ENCODE measurements around the gene NTF3.

The NTF3 gene

GRCh38 chr12:5487948-5488625, 56.2 kb downstream of the NTF3 start:
- no peak for DNase-seq (ENCODE audit: low read depth)

GRCh38 chr12:5488626-5488955, 56.7 kb downstream of the NTF3 start:
- no peak for DNase-seq (ENCODE audit: low read depth)

GRCh38 chr12:5489017-5489416, 57.1 kb downstream of the NTF3 start:
- DNase-seq (ENCODE audit: low read depth): no peak

- DNase-seq (ENCODE audit: low read depth): no peak
Measured at GRCh38 chr12:5489760-5490406, 58.0 kb downstream of the NTF3 start.

- DNase-seq (ENCODE audit: low read depth): no peak
Measured at GRCh38 chr12:5492562-5492961, 60.7 kb downstream of the NTF3 start.

- DNase-seq (ENCODE audit: low read depth): no peak
Measured at GRCh38 chr12:5493018-5493417, 61.1 kb downstream of the NTF3 start.

- no peak for DNase-seq (ENCODE audit: low read depth)
Measured at GRCh38 chr12:5494343-5494742, 62.4 kb downstream of the NTF3 start.

GRCh38 chr12:5497329-5498053, 65.6 kb downstream of the NTF3 start:
- DNase-seq (ENCODE audit: low read depth): no peak

GRCh38 chr12:5498076-5498475, 66.2 kb downstream of the NTF3 start:
- no peak for DNase-seq (ENCODE audit: low read depth)

GRCh38 chr12:5498806-5499205, 66.9 kb downstream of the NTF3 start:
- no peak for DNase-seq (ENCODE audit: low read depth)

- no peak for DNase-seq (ENCODE audit: low read depth)
Measured at GRCh38 chr12:5499566-5500330, 67.8 kb downstream of the NTF3 start.

- no peak for DNase-seq (ENCODE audit: low read depth)
Measured at GRCh38 chr12:5500331-5500659, 68.4 kb downstream of the NTF3 start.

GRCh38 chr12:5503774-5504173, 71.9 kb downstream of the NTF3 start:
- DNase-seq (ENCODE audit: low read depth): no peak

- DNase-seq (ENCODE audit: low read depth): no peak
Measured at GRCh38 chr12:5505116-5505515, 73.2 kb downstream of the NTF3 start.

- DNase-seq (ENCODE audit: low read depth): no peak
Measured at GRCh38 chr12:5505751-5506150, 73.8 kb downstream of the NTF3 start.

GRCh38 chr12:5506295-5506694, 74.4 kb downstream of the NTF3 start:
- no peak for DNase-seq (ENCODE audit: low read depth)

GRCh38 chr12:5506821-5507231, 74.9 kb downstream of the NTF3 start:
- DNase-seq (ENCODE audit: low read depth): no peak

GRCh38 chr12:5507401-5507935, 75.6 kb downstream of the NTF3 start:
- DNase-seq (ENCODE audit: low read depth): no peak

- DNase-seq (ENCODE audit: low read depth): no peak
Measured at GRCh38 chr12:5507944-5508343, 76.0 kb downstream of the NTF3 start.

GRCh38 chr12:5509102-5509501, 77.2 kb downstream of the NTF3 start:
- no peak for DNase-seq (ENCODE audit: low read depth)

GRCh38 chr12:5509557-5509956, 77.6 kb downstream of the NTF3 start:
- no peak for DNase-seq (ENCODE audit: low read depth)

GRCh38 chr12:5510251-5510805, 78.4 kb downstream of the NTF3 start:
- no peak for DNase-seq (ENCODE audit: low read depth)

Data from fibroblast of the conjunctiva (primary cell).